H9 (cell line): ENCODE measurements around the gene NGDN. TPM values are rescaled to one million over a fixed set of nuclear protein-coding genes. Genes with fewer than 3 reads are reported as not detected.
A peak's percentile ranks its signal among the peaks of the same experiment; 100 is the strongest.

ENCODE experiments used
- DNase-seq: peaks from one replicate; pipeline ENCODE4 v3.0.0-alpha.2; 2017
- H2AFZ ChIP-seq: one replicate; pipeline ENCODE4 v1.6.1; 2013; ENCODE audit warnings: mild to moderate bottlenecking, low read length, control low read depth, moderate library complexity
- H2AK5ac ChIP-seq: 2 replicates; pipeline ENCODE4 v1.6.1; 2013; ENCODE audit warnings: low read length, control low read depth, mixed read lengths; ENCODE audit not compliant: insufficient read length
- H2BK120ac ChIP-seq: one replicate; pipeline ENCODE4 v1.6.1; 2013; ENCODE audit warnings: low read depth, mild to moderate bottlenecking, low read length, control low read depth, inconsistent platforms; ENCODE audit not compliant: poor library complexity, severe bottlenecking
- H2BK12ac ChIP-seq: 2 replicates; pipeline ENCODE4 v1.6.1; 2013; ENCODE audit warnings: low read length, control low read depth, mixed read lengths, low read depth; ENCODE audit not compliant: insufficient read length
- H2BK15ac ChIP-seq: 2 replicates; pipeline ENCODE4 v1.6.1; 2013; ENCODE audit warnings: low read depth, low read length, control low read depth
- H2BK20ac ChIP-seq: one replicate; pipeline ENCODE4 v1.6.1; 2013; ENCODE audit warnings: low read depth, mild to moderate bottlenecking, low read length, control low read depth, inconsistent platforms; ENCODE audit not compliant: poor library complexity, severe bottlenecking
- H2BK5ac ChIP-seq: 2 replicates; pipeline ENCODE4 v1.6.1; 2013; ENCODE audit warnings: low read length, control low read depth, mixed read lengths; ENCODE audit not compliant: insufficient read length
- H3K14ac ChIP-seq: 2 replicates; pipeline ENCODE4 v1.6.1; 2013; ENCODE audit warnings: low read length, control low read depth; ENCODE audit not compliant: insufficient read depth
- H3K18ac ChIP-seq: 2 replicates; pipeline ENCODE4 v1.6.1; 2013; ENCODE audit warnings: low read depth, mild to moderate bottlenecking, mixed read lengths, low read length, control low read depth; ENCODE audit not compliant: insufficient read length
- H3K23ac ChIP-seq: 2 replicates; pipeline ENCODE4 v1.6.1; 2013; ENCODE audit warnings: low read length, control low read depth, mixed read lengths, low read depth; ENCODE audit not compliant: insufficient read length
- H3K23me2 ChIP-seq: 2 replicates; pipeline ENCODE4 v1.6.1; 2013; ENCODE audit warnings: low read depth, mild to moderate bottlenecking, mixed read lengths, low read length, control low read depth; ENCODE audit not compliant: insufficient read length, poor library complexity, severe bottlenecking
- H3K27ac ChIP-seq: 2 replicates; pipeline ENCODE4 v1.5.1; 2013; ENCODE audit warnings: low read length, control low read depth, mixed read lengths, low read depth; ENCODE audit not compliant: insufficient read length
- H3K27me3 ChIP-seq: 2 replicates; pipeline ENCODE4 v1.6.1; 2013; ENCODE audit warnings: low read length, control low read depth, inconsistent platforms; ENCODE audit not compliant: insufficient read depth
- H3K4ac ChIP-seq: 2 replicates; pipeline ENCODE4 v1.6.1; 2013; ENCODE audit warnings: low read depth, mild to moderate bottlenecking, control low read depth, inconsistent platforms, low read length, moderate library complexity
- H3K4me1 ChIP-seq: 2 replicates; pipeline ENCODE4 v1.6.1; 2013; ENCODE audit warnings: low read length, control low read depth, inconsistent platforms; ENCODE audit not compliant: insufficient read depth
- H3K4me2 ChIP-seq: 2 replicates; pipeline ENCODE4 v1.6.1; 2013; ENCODE audit warnings: low read length, control low read depth, mixed read lengths; ENCODE audit not compliant: insufficient read length, insufficient read depth
- H3K56ac ChIP-seq: 2 replicates; pipeline ENCODE4 v1.6.1; 2013; ENCODE audit warnings: low read depth, mild to moderate bottlenecking, mixed read lengths, low read length, control low read depth; ENCODE audit not compliant: insufficient read length
- H3K79me1 ChIP-seq: 2 replicates; pipeline ENCODE4 v1.6.1; 2013; ENCODE audit warnings: low read depth, mild to moderate bottlenecking, moderate library complexity, low read length, control low read depth, inconsistent platforms; ENCODE audit not compliant: insufficient read depth, poor library complexity, severe bottlenecking
- H3K79me2 ChIP-seq: 2 replicates; pipeline ENCODE4 v1.6.1; 2013; ENCODE audit warnings: low read length, control low read depth, inconsistent platforms; ENCODE audit not compliant: insufficient read depth
- H3K9ac ChIP-seq: 2 replicates; pipeline ENCODE4 v1.6.1; 2013; ENCODE audit warnings: low read length, control low read depth, mixed read lengths; ENCODE audit not compliant: insufficient read length; ENCODE audit errors: extremely low read depth
- H3K9me3 ChIP-seq: one replicate; pipeline ENCODE4 v1.6.1; 2013; ENCODE audit warnings: low read depth, low read length, inconsistent platforms; ENCODE audit not compliant: control insufficient read depth
- H3T11ph ChIP-seq: one replicate; pipeline ENCODE4 v1.6.1; 2013; ENCODE audit warnings: mild to moderate bottlenecking, low read length, control low read depth, inconsistent platforms
- H4K20me1 ChIP-seq: one replicate; pipeline ENCODE4 v1.6.1; 2013; ENCODE audit not compliant: control insufficient read depth, insufficient read length, insufficient read depth
- H4K5ac ChIP-seq: 2 replicates; pipeline ENCODE4 v1.6.1; 2013; ENCODE audit warnings: low read depth, mild to moderate bottlenecking, mixed read lengths, low read length, control low read depth; ENCODE audit not compliant: insufficient read length
- H4K8ac ChIP-seq: replicated peaks from 2 replicates; pipeline ENCODE4 v1.6.1; 2013; ENCODE audit warnings: low read length, control low read depth, mixed read lengths, low read depth; ENCODE audit not compliant: insufficient read length
- H4K91ac ChIP-seq: 2 replicates; pipeline ENCODE4 v1.6.1; 2013; ENCODE audit warnings: low read depth, mild to moderate bottlenecking, moderate library complexity, mixed read lengths, low read length, control low read depth; ENCODE audit not compliant: insufficient read length
- H3K27ac Mint-ChIP-seq, 3 experiments: 2 replicates in 2 of 3; 3 replicates in 1 of 3; pipeline ENCODE4 v1.8.0; 2020 to 2021; ENCODE audit warnings: mixed read lengths in 3 of 3, mild to moderate bottlenecking in 1 of 3, moderate library complexity in 1 of 3
- H3K27me3 Mint-ChIP-seq: 2 replicates; pipeline ENCODE4 v1.8.0; 2021; ENCODE audit warnings: low read depth, mild to moderate bottlenecking, moderate library complexity, mixed read lengths
- H3K36me3 Mint-ChIP-seq, 3 experiments: 2 replicates in 2 of 3; 3 replicates in 1 of 3; pipeline ENCODE4 v1.8.0; 2020 to 2021; ENCODE audit warnings: low read depth in 3 of 3, mixed read lengths in 3 of 3; ENCODE audit not compliant: insufficient read depth in 1 of 3
- H3K4me1 Mint-ChIP-seq, 2 experiments: 2 replicates each; pipeline ENCODE4 v1.8.0; 2020; ENCODE audit warnings: mixed read lengths in 2 of 2
- H3K4me3 Mint-ChIP-seq, 2 experiments: 2 replicates in 1 of 2; 3 replicates in 1 of 2; pipeline ENCODE4 v1.8.0; 2020 to 2021; ENCODE audit warnings: mild to moderate bottlenecking in 2 of 2, mixed read lengths in 2 of 2, moderate library complexity in 1 of 2
- H3K9me3 Mint-ChIP-seq, 2 experiments: 2 replicates in 1 of 2; 3 replicates in 1 of 2; pipeline ENCODE4 v1.8.0; 2020; ENCODE audit warnings: mild to moderate bottlenecking in 2 of 2, mixed read lengths in 2 of 2, moderate library complexity in 1 of 2
- WGBS: extraction: QIAGEN DNeasy Blood & Tissue Kit; methylation state at CpG from one replicate; pipeline ENCODE4 v1.1.7; 2013; ENCODE audit warnings: missing lambda C conversion rate, low lambda C conversion rate, mixed read lengths; ENCODE audit not compliant: insufficient read length; ENCODE audit errors: extremely low coverage; 5-methylcytosine and 5-hydroxymethylcytosine counted together
- total RNA-seq: library from RNA; stranded (reverse); gene quantifications from 2 replicates; pipeline ENCODE4 v1.2.1, GENCODE V29; 2021
- TF ChIP-seq, protein P1 (sequence below): fragments of 200-600 bp; sonication (generic); conservative IDR thresholded peaks from 3 replicates; pipeline ENCODE4 v1.8.0; 2021; ENCODE audit warnings: antibody characterized with exemption, mild to moderate bottlenecking

NGDN gene
- total RNA-seq, 1 experiment from 2014 or later, result 53.1 TPM

DNA sequence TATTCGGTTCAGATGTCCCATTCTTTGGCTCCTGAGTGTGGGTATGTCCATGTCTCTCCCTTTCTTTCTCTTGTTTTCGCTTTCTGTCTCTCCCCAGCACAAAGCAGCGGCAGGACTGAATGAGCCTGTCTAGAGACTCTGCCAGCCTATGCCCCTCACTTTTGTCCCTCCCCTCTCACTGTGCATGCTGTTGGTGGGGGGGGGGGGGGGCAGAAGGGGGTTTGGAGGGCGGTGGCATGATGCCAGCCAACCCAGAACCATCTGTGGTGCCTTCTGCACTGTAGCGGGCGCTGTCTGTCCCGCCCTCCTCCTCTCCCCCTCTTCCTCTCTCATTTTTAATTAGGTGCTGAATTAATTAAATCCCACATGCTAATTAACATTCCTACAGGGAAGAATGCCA lies 17.7 kb downstream of the NGDN start:
- Mint-ChIP-seq H3K9me3 (no peaks in the 10 kb centered on the region; a peak in 1 of 5 replicates), H3K36me3 (no peaks in the 10 kb centered on the region; a peak in 1 of 7 replicates), H3K27ac (0 out of 7 replicates have a peak overlapping the region, but pooled peaks of 1 of the 3 experiments have one; percentile 98), H3K4me1 (peaks cover 49 to 55% of the 10 kb centered on the region in 2 experiments), H3K4me3 (peak overlapping the region in 1 of 2 experiments; percentile 30; a peak in 1 of 5 replicates), H3K27me3 (no peaks in the 10 kb centered on the region)
- Histone ChIP-seq H3K14ac (no peak overlapping the region), H3K4ac (no peak overlapping the region), H3K79me2 (no peaks in the 10 kb centered on the region), H3K27me3 (no peaks in the 10 kb centered on the region), H3K4me1 (peaks cover 20% of the 10 kb centered on the region), H4K91ac (no peak overlapping the region), H4K20me1 (no peaks in the 10 kb centered on the region), H3K23me2 (no peaks in the 10 kb centered on the region), H3K9ac (no peak overlapping the region), H3K23ac (no peak overlapping the region), H2AFZ (no peak overlapping the region), H2BK120ac (no peak overlapping the region), H3K18ac (no peak overlapping the region), H3K9me3 (no peaks in the 10 kb centered on the region), H3K56ac (no peak overlapping the region), H3T11ph (no peak overlapping the region), H2BK5ac (no peak overlapping the region), H4K8ac (no peak overlapping the region), H3K27ac (no peak overlapping the region), H2BK12ac (no peak overlapping the region), H3K4me2 (no peak overlapping the region), H3K79me1 (no peaks in the 10 kb centered on the region), H2BK15ac (no peak overlapping the region), H2BK20ac (no peak overlapping the region), H2AK5ac (no peak overlapping the region), H4K5ac (no peak overlapping the region)
- no peak for DNase-seq
- TF ChIP-seq, protein P1, sequence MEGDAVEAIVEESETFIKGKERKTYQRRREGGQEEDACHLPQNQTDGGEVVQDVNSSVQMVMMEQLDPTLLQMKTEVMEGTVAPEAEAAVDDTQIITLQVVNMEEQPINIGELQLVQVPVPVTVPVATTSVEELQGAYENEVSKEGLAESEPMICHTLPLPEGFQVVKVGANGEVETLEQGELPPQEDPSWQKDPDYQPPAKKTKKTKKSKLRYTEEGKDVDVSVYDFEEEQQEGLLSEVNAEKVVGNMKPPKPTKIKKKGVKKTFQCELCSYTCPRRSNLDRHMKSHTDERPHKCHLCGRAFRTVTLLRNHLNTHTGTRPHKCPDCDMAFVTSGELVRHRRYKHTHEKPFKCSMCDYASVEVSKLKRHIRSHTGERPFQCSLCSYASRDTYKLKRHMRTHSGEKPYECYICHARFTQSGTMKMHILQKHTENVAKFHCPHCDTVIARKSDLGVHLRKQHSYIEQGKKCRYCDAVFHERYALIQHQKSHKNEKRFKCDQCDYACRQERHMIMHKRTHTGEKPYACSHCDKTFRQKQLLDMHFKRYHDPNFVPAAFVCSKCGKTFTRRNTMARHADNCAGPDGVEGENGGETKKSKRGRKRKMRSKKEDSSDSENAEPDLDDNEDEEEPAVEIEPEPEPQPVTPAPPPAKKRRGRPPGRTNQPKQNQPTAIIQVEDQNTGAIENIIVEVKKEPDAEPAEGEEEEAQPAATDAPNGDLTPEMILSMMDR, result no peak
- no CpG with 5 or more reads among the region's 7 CpGs for WGBS
